ENCODE results near the gene ASTN2. TPM values are rescaled to one million over a fixed set of nuclear protein-coding genes. Genes with fewer than 3 reads are reported as not detected.

Gene ASTN2
- total RNA-seq, 4 donors from 2014 or later: 0.94 to 5.6 (median 3.7) TPM

- Histone ChIP-seq H3K4me3 (replicated peaks in 1 of 3) (no peak overlapping the region), H3K9me3 (no peaks in the 10 kb centered on the region), H3K27ac (no peak overlapping the region), H3K4me1 (no peaks in the 10 kb centered on the region), H3K27me3 (no peaks in the 10 kb centered on the region), H3K36me3 (no peaks in the 10 kb centered on the region)
- TF ChIP-seq, protein P1, sequence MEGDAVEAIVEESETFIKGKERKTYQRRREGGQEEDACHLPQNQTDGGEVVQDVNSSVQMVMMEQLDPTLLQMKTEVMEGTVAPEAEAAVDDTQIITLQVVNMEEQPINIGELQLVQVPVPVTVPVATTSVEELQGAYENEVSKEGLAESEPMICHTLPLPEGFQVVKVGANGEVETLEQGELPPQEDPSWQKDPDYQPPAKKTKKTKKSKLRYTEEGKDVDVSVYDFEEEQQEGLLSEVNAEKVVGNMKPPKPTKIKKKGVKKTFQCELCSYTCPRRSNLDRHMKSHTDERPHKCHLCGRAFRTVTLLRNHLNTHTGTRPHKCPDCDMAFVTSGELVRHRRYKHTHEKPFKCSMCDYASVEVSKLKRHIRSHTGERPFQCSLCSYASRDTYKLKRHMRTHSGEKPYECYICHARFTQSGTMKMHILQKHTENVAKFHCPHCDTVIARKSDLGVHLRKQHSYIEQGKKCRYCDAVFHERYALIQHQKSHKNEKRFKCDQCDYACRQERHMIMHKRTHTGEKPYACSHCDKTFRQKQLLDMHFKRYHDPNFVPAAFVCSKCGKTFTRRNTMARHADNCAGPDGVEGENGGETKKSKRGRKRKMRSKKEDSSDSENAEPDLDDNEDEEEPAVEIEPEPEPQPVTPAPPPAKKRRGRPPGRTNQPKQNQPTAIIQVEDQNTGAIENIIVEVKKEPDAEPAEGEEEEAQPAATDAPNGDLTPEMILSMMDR (IDR thresholded peaks at IDR 0.05): no peak
- TF ChIP-seq POLR2A (IDR thresholded peaks at IDR 0.05): no peak
- 83 to 85% methylated on average over 3 of the region's 3 CpGs for WGBS, 2 donors
- no peak for DNase-seq
- intact Hi-C loops (cut with DNase I): no loop called here
Observed at GRCh38 chr9:117458066-117458465, 43.2 kb upstream of the ASTN2 start.

GRCh38 chr9:117454711-117455110 lies 39.9 kb upstream of the ASTN2 start:
- H3K36me3 ChIP-seq: no peaks in the 10 kb centered on the region
- intact Hi-C loops (cut with DNase I): no loop called here
- H3K4me3 ChIP-seq (replicated peaks in 1 of 3): no peak overlapping the region
- no peak for DNase-seq
- no peaks in the 10 kb centered on the region for H3K27me3 ChIP-seq
- no peak overlapping the region for H3K27ac ChIP-seq
- no peaks in the 10 kb centered on the region for H3K9me3 ChIP-seq
- TF ChIP-seq POLR2A (IDR thresholded peaks at IDR 0.05): no peak
- TF ChIP-seq, protein P1 (IDR thresholded peaks at IDR 0.05): no peak
- no peaks in the 10 kb centered on the region for H3K4me1 ChIP-seq

DNA sequence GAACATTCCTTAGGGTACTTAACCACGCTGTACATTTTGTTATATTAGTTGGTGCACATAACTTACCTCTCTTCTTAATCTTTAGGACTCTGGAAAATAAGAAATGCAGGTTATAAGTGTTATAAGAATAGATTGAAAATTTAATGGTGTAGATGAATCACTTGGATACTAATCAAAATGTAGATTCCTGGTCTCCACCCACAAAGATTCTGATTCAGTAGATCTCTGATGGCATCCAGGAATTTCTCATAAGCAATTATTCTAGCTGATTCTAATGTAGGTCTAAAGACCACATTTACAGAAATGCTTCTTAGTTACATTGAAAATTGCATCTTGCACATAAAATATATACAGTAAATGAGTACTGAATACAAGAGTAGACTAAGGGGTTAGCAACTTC lies 38.9 kb upstream of the ASTN2 start:
- Histone ChIP-seq H3K27ac (no peak overlapping the region), H3K4me1 (no peaks in the 10 kb centered on the region), H3K27me3 (no peaks in the 10 kb centered on the region), H3K4me3 (replicated peaks in 1 of 3) (no peak overlapping the region), H3K9me3 (no peaks in the 10 kb centered on the region), H3K36me3 (no peaks in the 10 kb centered on the region)
- TF ChIP-seq, protein P1 (IDR thresholded peaks at IDR 0.05): no peak
- no peak for TF ChIP-seq POLR2A (IDR thresholded peaks at IDR 0.05)
- DNase-seq: no peak
- intact Hi-C loops (cut with DNase I): no loop called here
- 35 to 47% methylated on average over 1 of the region's 1 CpG for WGBS, 2 donors

DNA sequence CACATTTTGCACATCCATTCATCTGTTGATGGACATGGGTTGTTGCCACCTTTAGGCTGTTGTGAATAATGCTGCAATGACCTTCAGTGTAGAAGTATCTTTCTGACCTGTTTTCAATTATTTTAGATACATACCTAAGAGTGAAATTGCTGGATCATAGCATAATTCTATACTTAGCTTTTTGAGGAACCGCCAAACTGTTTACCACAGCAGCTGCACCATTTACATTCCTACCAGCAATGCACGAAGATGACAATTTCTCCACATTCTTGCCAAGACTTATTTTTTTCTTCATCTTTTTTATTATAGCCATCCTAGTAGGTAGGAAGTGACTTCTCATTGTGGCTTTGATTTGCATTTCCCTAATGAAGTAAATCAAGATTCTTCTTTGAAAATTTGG lies 36.5 kb upstream of the ASTN2 start:
- Histone ChIP-seq H3K27me3 (no peaks in the 10 kb centered on the region), H3K27ac (no peak overlapping the region), H3K4me1 (no peaks in the 10 kb centered on the region), H3K4me3 (replicated peaks in 1 of 3) (no peak overlapping the region), H3K36me3 (no peaks in the 10 kb centered on the region), H3K9me3 (no peaks in the 10 kb centered on the region)
- no peak for DNase-seq
- TF ChIP-seq POLR2A (IDR thresholded peaks at IDR 0.05): no peak
- TF ChIP-seq, protein P1 (IDR thresholded peaks at IDR 0.05): no peak
- WGBS, 2 donors: 77 to 80% methylated on average over 2 of the region's 2 CpGs
- intact Hi-C loops (cut with DNase I): no loop called here

- H3K4me1 ChIP-seq: no peaks in the 10 kb centered on the region
- no peak overlapping the region for H3K27ac ChIP-seq
- no peak overlapping the region for H3K4me3 ChIP-seq (replicated peaks in 1 of 3)
- no peaks in the 10 kb centered on the region for H3K27me3 ChIP-seq
- intact Hi-C loops (cut with DNase I): no loop called here
- no peaks in the 10 kb centered on the region for H3K9me3 ChIP-seq
- no peak for DNase-seq
- TF ChIP-seq, protein P1 (IDR thresholded peaks at IDR 0.05): no peak
- no peak for TF ChIP-seq POLR2A (IDR thresholded peaks at IDR 0.05)
- WGBS, 2 donors: 58 to 61% methylated on average over 3 of the region's 3 CpGs
- no peaks in the 10 kb centered on the region for H3K36me3 ChIP-seq
Observed at GRCh38 chr9:117448066-117448465, 33.2 kb upstream of the ASTN2 start.

All from thyroid gland (tissue), 4 donors.